Measurements from ENCODE around the gene PMM1.
"Not testable (repeated sequence)": the region's sequence is repeated elsewhere in the genome, so short reads cannot be mapped to it uniquely, and the experiment has no call there.

PMM1 gene

DNA sequence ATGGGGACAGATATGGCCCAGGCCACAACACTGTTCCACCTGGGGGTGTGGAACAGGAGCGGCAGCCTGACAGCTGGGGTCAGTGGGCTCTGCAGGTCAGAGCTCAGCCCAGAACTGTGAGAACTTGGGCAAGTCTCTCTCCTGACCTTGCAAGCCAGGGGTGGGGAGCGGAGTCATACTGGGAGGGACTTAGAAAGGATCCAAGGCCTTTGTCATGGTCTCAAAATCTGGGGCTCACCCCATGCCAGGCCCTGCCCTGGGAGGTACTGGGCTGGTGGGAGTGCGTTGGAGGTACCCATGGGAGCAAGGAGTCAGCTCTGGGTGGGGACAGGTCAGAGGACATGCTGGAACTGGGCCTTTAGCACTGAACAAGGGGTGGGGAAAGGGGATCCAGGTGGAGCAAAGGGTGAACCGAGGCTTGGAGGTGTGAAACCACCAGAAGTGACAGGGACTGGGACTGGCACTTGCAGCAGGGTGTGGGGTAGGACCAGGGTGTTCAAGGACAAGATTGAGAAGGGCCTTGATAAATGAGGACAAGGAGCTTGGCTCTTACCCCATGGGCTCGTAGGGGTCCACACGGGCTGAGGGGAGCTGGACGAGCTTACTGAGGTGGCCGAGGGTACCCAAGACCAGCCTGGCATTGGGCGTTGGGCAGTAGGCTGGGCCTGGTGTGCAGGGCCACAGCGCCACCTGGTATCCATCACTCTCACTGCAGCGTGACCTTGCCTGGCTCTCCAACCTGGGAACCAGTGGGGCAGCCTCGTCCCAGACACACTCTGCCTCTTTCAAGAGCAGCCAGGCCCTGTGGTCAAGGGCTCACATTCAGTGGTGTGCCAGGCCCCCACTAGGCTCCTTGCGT, 7.4 kb upstream of the PMM1 start:
- H3K27me3 ChIP-seq (ENCODE audit: insufficient read depth, low read length, poor library complexity): no peaks in the 10 kb centered on the region

DNA sequence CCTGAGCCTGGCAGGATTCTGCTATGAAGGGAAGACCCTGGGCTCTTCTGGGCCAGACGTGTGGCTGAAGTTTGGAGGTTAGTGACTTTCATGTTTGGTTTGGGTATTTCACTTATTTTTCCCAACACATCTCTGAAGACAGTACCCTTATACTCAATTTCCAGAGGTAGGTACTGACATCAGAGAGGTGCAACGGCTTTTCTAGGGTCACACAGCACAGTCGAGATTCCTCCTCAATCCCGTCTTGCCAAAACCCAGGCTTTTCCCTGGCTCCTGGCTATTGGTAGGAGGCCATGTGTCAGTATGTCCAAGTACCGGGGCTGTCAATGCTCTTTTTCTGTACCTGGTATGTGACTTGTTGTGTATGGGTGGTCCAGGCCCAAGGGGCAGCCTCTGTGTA, 6.1 kb upstream of the PMM1 start:
- no peak overlapping the region for H3K27ac ChIP-seq (ENCODE audit: low read length)
- ATAC-seq (ENCODE audit: insufficient read depth, low read depth): no peak
- no peak overlapping the region for H3K4me2 ChIP-seq (ENCODE audit: insufficient read depth, low read length)

More for the DNA sequence above, 7.4 kb upstream of the PMM1 start:
- peaks cover 6% of the 10 kb centered on the region for H3K36me3 ChIP-seq (ENCODE audit: insufficient read depth, low read length)
- no peak overlapping the region for H3K4me2 ChIP-seq (ENCODE audit: insufficient read depth, low read length)
- H2AFZ ChIP-seq (ENCODE audit: low read depth, low read length): no peak overlapping the region
- H4K20me1 ChIP-seq (ENCODE audit: insufficient read depth, low read length): peaks cover 19% of the 10 kb centered on the region
- H3K9me3 ChIP-seq (ENCODE audit: insufficient read depth, low read length, severe bottlenecking): no peaks in the 10 kb centered on the region
- DNase-seq: peak; percentile 41
- no peaks in the 10 kb centered on the region for H3K79me2 ChIP-seq (ENCODE audit: insufficient read depth, low read length)
- no peaks in the 10 kb centered on the region for H3K4me1 ChIP-seq (ENCODE audit: insufficient read depth, low read length)
- no peak overlapping the region for H3K27ac ChIP-seq (ENCODE audit: low read length)
- peak; percentile 79 for ATAC-seq (ENCODE audit: insufficient read depth, low read depth)
- TF ChIP-seq, protein P1, sequence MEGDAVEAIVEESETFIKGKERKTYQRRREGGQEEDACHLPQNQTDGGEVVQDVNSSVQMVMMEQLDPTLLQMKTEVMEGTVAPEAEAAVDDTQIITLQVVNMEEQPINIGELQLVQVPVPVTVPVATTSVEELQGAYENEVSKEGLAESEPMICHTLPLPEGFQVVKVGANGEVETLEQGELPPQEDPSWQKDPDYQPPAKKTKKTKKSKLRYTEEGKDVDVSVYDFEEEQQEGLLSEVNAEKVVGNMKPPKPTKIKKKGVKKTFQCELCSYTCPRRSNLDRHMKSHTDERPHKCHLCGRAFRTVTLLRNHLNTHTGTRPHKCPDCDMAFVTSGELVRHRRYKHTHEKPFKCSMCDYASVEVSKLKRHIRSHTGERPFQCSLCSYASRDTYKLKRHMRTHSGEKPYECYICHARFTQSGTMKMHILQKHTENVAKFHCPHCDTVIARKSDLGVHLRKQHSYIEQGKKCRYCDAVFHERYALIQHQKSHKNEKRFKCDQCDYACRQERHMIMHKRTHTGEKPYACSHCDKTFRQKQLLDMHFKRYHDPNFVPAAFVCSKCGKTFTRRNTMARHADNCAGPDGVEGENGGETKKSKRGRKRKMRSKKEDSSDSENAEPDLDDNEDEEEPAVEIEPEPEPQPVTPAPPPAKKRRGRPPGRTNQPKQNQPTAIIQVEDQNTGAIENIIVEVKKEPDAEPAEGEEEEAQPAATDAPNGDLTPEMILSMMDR (IDR thresholded peaks at IDR 0.05; ENCODE audit: borderline replicate concordance, extremely low read depth, low read length, poor library complexity, severe bottlenecking): peak; percentile 84
- TF ChIP-seq EZH2 (IDR thresholded peaks at IDR 0.05; ENCODE audit: borderline replicate concordance, low read depth, low read length, severe bottlenecking): no peak
- H3K4me3 ChIP-seq (ENCODE audit: low read depth in 1 of 2, low read length in 2 of 2): no peak overlapping the region
- H3K9ac ChIP-seq (ENCODE audit: low read depth, low read length): no peak overlapping the region

DNA sequence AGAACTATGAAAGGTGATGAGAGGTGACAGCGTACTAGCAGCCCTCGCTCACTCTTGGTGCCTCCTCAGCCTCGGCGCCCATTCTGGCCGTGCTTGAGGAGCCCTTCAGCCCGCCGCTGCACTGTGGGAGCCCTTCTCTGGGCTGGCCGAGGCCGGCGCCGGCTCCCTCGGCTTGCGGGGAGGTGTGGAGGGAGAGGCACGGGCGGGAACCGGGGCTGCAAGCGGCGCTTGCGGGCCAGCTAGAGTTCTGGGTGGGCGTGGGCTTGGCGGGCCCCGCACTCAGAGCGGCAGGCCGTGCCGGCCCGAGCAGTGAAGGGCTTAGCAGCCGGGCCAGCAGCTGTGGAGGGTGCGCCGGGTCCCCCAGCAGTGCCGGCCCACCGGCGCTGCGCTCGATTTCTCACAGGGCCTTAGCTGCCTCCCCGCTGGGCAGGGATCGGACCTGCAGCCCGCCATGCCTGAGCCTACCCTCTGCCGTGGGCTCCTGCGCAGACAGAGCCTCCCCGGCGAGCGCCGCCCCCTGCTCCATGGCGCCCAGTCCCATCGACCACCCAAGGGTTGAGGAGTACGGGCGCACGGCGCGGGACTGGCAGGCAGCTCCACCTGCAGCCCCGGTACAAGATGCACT, 3.8 kb upstream of the PMM1 start:
- not testable (repeated sequence) for H3K4me2 ChIP-seq (ENCODE audit: insufficient read depth, low read length); H3K27ac ChIP-seq (ENCODE audit: low read length); H2AFZ ChIP-seq (ENCODE audit: low read depth, low read length); H3K27me3 ChIP-seq (ENCODE audit: insufficient read depth, low read length, poor library complexity); H3K36me3 ChIP-seq (ENCODE audit: insufficient read depth, low read length); H3K4me3 ChIP-seq (ENCODE audit: low read depth in 1 of 2, low read length in 2 of 2); H3K9ac ChIP-seq (ENCODE audit: low read depth, low read length); DNase-seq; H3K9me3 ChIP-seq (ENCODE audit: insufficient read depth, low read length, severe bottlenecking); ATAC-seq (ENCODE audit: insufficient read depth, low read depth)
- Histone ChIP-seq H4K20me1 (ENCODE audit: insufficient read depth, low read length) (peaks cover 16% of the 10 kb centered on the region), H3K4me1 (ENCODE audit: insufficient read depth, low read length) (peaks cover 16% of the 10 kb centered on the region), H3K79me2 (ENCODE audit: insufficient read depth, low read length) (peaks cover 12% of the 10 kb centered on the region)

More for the DNA sequence above, 6.1 kb upstream of the PMM1 start:
- peaks cover 18% of the 10 kb centered on the region for H4K20me1 ChIP-seq (ENCODE audit: insufficient read depth, low read length)
- no peaks in the 10 kb centered on the region for H3K9me3 ChIP-seq (ENCODE audit: insufficient read depth, low read length, severe bottlenecking)
- H3K4me1 ChIP-seq (ENCODE audit: insufficient read depth, low read length): peaks cover under 1% of the 10 kb centered on the region
- H2AFZ ChIP-seq (ENCODE audit: low read depth, low read length): no peak overlapping the region
- H3K36me3 ChIP-seq (ENCODE audit: insufficient read depth, low read length): peaks cover 6% of the 10 kb centered on the region
- no peak for TF ChIP-seq EZH2 (IDR thresholded peaks at IDR 0.05; ENCODE audit: borderline replicate concordance, low read depth, low read length, severe bottlenecking)
- TF ChIP-seq, protein P1 (IDR thresholded peaks at IDR 0.05; ENCODE audit: borderline replicate concordance, extremely low read depth, low read length, poor library complexity, severe bottlenecking): no peak
- no peaks in the 10 kb centered on the region for H3K27me3 ChIP-seq (ENCODE audit: insufficient read depth, low read length, poor library complexity)
- no peaks in the 10 kb centered on the region for H3K79me2 ChIP-seq (ENCODE audit: insufficient read depth, low read length)
- no peak overlapping the region for H3K4me3 ChIP-seq (ENCODE audit: low read depth in 1 of 2, low read length in 2 of 2)
- no peak for DNase-seq
- no peak overlapping the region for H3K9ac ChIP-seq (ENCODE audit: low read depth, low read length)

DNA sequence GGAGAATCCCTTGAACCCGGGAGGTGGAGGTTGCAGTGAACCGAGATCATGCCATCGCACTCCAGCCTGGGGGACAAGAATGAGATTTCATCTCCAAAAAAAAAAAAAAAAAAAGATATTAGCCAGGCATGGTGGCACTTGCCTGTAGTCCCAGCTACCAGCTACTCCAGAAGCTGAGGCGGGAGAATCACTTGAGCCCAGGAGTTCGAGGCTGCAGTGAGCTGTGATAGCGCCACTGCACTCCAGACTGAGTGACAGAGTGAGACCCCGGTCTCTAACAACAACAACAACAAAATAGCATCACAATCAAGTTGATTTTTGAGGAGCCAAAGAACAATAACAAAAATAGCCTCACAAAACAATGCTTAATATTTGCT, 2.3 kb downstream of the PMM1 start:
- H3K27ac ChIP-seq (ENCODE audit: low read length): no peak overlapping the region
- no peak overlapping the region for H3K4me2 ChIP-seq (ENCODE audit: insufficient read depth, low read length)

More for the DNA sequence above, 2.3 kb downstream of the PMM1 start:
- Histone ChIP-seq H3K36me3 (ENCODE audit: insufficient read depth, low read length) (peaks cover 15% of the 10 kb centered on the region), H3K9me3 (ENCODE audit: insufficient read depth, low read length, severe bottlenecking) (no peaks in the 10 kb centered on the region), H3K79me2 (ENCODE audit: insufficient read depth, low read length) (peaks cover 20% of the 10 kb centered on the region), H3K4me3 (ENCODE audit: low read depth in 1 of 2, low read length in 2 of 2) (no peak overlapping the region), H2AFZ (ENCODE audit: low read depth, low read length) (no peak overlapping the region), H4K20me1 (ENCODE audit: insufficient read depth, low read length) (no peaks in the 10 kb centered on the region), H3K4me1 (ENCODE audit: insufficient read depth, low read length) (peaks cover 24% of the 10 kb centered on the region), H3K9ac (ENCODE audit: low read depth, low read length) (no peak overlapping the region; the same call in 1 of the 2 replicates), H3K27me3 (ENCODE audit: insufficient read depth, low read length, poor library complexity) (no peaks in the 10 kb centered on the region)
- no peak for DNase-seq
- no peak for ATAC-seq (ENCODE audit: insufficient read depth, low read depth)
- no peak for TF ChIP-seq EZH2 (IDR thresholded peaks at IDR 0.05; ENCODE audit: borderline replicate concordance, low read depth, low read length, severe bottlenecking)
- TF ChIP-seq, protein P1 (IDR thresholded peaks at IDR 0.05; ENCODE audit: borderline replicate concordance, extremely low read depth, low read length, poor library complexity, severe bottlenecking): no peak
